NCI-H1436 (cell line): ENCODE measurements around the gene CDK14.

Source experiments
- DNase-seq: peaks from one replicate; lab custom pipeline; 2025; lab: John Stamatoyannopoulos, UW

The CDK14 gene

DNA sequence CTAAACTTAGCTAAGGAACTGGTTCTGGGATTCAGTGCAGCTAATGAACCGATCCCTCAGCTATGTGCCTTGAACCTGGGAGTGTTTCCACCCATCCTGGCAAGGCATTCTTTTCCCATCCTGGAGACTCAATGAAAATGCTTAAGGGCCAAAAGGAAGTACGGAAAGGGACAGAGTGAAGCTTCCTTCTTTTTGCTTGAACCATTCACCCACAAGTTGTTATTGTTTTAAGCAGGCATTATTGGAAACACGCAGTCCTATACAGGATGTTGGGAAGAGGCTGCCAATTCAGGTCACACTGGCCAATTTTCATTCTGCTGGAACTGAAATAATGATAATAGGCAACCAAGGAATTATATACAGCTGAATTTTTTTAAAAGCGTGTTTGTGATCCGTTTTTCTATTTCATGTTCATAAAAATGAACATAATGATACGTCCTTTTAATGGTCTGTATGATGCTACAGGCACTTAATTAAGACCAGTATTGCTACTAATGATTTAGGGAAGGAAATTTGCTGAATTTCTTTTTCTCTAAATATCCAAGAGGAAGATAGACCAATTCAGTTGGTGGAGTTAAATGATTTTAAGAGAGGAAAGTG is 610.3 kb downstream of the CDK14 start:
- DNase-seq, result no peak

DNA sequence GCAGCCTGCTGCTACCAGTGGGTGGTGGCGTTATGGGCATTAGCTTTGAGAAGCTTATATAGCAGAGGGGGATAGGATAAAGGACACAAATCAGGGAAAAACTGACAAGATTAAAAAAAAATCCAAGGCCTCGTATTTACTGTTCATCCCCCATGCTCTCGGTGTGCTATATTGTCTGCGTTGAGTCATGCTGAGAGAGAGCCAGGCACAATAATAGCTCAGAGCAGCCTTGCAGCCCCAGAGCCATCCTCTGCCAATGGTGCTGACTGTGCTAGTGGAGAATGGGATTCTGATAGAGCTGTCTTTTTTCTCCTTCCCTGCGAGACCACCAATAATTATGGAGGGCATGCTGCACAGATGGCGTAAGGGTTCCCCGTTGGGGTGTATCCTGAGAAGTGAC is 616.5 kb downstream of the CDK14 start:
- no peak for DNase-seq

GRCh38 chr7:91226411-91226810 is 630.3 kb downstream of the CDK14 start:
- no peak for DNase-seq

GRCh38 chr7:91228327-91228726 is 632.2 kb downstream of the CDK14 start:
- no peak for DNase-seq

DNA sequence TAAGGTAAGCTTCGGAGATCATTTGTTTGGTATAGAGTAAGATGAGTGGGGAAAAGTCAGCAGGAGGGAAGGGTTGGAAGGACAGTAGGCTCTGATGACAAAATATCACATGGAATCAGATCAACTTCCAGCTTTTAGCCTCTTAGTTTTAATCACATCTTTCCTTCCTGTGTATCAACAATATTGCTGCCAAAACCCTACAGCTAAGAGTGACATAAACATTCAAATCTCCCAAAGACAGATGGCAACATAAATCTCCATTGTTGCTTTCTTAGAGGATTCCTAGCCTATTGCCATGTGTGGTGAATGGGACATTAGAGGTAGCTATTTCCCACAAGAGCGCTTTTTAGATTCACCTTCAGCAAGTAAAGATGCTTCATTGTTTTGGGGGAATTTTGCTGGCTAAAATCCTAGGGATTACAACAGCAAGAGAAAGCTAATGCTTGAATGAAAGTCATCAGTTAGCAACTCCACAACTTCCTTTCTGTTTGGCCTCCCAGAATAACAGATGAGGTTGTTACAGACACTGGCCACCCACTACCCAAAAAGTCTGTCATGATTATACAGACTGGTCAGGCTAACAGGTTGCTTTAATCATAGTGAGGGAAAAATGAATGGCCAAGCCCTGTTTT is 632.9 kb downstream of the CDK14 start:
- no peak for DNase-seq

DNA sequence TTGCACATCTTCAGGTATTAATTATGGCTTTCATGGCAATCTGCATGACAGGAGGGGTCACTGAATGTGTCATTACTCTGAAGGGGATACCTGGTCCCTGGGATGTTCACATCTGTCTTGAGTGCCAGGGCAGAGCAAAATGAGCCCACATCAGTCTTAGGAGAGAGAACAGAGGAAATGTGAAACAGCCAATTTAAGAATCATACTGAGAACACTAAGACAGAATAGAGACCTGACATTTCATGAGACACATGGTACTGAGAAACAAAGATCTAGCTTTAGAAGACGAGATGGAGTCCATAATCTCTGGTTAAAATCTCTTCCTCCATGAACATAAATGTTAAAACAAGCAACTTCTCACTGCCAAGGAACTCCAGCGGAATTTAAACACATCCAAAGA is 634.0 kb downstream of the CDK14 start:
- no peak for DNase-seq

DNA sequence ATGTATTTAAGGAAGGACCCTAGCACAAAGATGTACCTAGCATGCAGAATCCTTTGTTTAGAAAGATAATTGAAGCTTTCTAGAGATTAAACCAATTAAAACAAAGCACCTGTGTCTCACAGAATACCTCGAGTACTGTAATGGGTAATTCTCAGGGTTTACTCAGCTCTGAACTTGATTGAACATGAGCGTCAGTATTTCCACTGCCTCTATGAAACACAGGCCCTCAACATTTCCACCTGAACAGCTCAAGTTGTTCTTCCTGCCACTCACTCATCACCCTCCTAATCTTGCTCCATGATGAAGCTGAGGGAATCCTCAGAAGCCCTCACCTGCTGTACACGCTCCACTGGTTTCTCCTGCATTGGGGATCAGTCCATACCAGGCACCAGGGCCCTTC is 634.4 kb downstream of the CDK14 start:
- peak; percentile 9 for DNase-seq

- DNase-seq, result no peak
Observed at GRCh38 chr7:91233212-91233611, 637.1 kb downstream of the CDK14 start.

DNA sequence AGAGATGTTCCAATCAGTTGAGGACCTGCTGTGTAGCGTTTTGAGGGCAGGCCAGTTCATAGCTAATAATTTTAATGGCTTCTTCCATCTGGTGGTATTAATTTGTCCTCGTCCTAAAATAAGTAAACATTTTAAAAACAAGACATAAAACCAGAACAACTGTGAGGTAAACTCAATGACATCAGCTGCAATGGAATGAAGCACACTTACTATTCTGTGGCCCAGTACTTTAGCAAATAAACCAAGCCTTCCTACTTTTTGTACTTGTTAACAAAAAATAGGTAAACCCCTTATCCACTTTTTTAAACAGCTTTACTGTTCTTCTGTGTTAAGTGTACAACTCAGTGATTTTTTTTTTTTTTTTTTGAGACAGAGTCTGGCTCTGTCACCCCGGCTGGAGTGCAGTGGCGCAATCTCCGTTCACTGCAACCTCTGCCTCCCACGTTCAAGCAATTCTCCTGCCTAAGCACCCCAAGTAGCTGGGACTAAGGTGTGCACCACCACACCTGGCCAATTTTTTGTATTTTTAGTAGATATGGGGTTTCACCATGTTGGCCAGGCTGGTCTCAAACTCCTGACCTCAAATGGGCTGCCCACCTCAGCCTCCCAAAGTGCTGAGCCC is 639.2 kb downstream of the CDK14 start:
- no peak for DNase-seq

DNA sequence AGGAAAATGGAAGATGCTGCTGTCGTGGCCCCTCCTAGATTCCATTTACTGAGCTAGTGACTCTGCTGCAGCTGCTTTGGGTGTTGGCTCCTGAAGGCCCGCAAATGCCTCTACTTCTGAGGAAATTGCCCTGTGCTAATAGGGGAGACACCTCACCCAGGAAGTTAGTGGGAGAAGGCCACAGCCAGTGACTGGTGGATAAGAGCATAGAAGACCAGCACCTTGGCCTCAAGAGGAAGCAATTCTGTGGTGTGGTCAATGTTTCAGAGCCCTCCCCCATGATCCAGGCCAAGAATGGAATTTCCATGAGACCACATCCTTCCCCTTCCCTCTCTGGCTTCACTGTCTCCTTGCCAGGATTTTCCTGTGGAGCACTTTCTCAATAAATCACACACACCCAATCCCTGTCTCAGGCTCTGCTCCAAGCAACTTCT is 643.1 kb downstream of the CDK14 start:
- DNase-seq, result no peak

DNA sequence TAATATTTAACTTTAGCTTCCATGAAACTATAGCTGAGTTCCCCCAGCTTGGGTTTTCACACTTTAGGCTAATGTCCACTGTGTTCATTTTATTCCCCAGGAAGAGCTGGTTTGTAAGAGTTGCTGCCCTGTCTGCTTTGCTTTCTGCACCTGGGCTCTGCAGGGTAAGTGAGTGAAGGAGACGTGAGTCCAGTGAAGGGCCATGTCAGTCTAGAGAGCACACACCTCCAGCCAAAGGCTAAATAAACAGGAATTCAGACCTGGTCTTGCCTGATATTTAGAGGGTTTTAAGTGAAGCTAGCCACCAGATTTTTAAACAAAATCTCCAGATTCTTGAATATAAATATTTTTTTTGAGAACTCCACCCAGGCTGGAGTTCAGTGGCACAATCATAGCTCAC is 643.7 kb downstream of the CDK14 start:
- DNase-seq, result no peak

GRCh38 chr7:91240376-91240941 is 644.3 kb downstream of the CDK14 start:
- no peak for DNase-seq

DNA sequence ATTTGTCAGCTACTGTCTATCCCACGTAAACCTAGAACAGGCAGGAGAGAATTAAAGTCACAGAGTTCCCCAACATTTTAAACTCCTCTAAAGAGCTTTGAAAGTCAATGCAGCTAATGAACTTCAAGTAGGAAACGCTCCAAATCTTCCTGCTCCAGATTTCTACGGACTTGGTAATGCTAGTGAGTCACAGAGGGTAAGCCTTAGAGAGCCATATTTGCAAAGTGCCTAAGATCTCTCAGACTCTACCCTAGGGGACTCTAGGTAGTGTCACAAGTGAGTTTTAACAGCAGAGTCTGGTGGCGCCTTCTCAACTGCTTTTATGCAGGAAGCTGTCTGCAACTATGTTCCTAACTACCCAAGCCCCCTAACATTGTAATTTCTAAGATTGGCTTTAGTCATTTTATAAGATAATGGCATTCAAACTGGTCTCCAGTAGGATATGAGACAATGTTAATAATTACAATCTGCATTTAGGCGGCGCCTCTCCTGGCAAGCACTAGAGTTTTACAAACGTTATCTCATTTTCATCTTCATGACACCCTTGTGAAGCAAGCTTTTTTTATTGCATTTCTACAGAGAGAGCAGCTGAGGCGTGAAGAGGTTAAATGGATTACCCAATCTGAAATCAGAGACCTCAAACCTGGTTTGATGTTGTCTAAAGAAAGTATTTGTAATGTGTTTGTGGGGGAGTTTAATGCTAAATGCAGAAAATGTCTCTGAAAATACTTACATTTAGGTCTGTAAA is 646.1 kb downstream of the CDK14 start:
- no peak for DNase-seq

GRCh38 chr7:91243591-91244301 is 647.6 kb downstream of the CDK14 start:
- no peak for DNase-seq

DNA sequence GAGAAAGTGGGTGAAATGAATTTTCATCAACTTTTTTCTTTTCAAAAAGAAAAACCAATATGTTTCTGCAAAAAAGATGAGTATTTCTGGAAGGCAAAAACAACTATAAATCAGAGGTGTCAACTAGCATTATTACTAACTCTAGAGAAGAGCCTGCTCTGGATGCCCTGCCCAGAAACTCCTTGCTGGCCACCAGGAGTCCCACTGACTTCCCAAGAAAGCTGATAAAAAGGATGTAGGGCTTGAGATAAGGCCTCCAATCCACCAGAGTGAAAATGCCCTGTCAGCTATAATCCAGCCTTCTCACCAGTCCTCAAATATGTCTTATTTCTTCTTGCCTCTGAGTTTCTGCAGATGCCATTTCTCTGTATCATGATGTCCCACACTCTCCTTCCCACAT is 651.4 kb downstream of the CDK14 start:
- no peak for DNase-seq

DNA sequence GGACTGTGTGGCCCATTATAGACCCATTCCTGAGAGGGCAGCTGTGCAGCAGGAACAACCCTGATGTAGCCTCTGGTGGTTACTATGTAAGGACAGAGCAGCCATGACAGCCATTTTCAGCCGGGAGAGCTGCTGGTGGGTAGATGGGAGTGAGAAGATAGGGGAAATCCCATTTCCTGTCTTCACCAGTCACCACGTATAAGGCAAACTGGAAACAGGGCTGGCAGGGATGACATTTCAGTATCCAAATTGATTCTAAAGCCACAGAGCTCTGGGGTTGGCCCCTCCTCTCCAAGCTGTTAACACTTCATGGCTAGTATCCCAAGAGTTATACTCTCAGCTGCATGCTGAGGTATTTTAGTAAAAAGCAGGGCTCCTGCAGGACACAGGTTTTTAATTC is 652.9 kb downstream of the CDK14 start:
- DNase-seq, result no peak

DNA sequence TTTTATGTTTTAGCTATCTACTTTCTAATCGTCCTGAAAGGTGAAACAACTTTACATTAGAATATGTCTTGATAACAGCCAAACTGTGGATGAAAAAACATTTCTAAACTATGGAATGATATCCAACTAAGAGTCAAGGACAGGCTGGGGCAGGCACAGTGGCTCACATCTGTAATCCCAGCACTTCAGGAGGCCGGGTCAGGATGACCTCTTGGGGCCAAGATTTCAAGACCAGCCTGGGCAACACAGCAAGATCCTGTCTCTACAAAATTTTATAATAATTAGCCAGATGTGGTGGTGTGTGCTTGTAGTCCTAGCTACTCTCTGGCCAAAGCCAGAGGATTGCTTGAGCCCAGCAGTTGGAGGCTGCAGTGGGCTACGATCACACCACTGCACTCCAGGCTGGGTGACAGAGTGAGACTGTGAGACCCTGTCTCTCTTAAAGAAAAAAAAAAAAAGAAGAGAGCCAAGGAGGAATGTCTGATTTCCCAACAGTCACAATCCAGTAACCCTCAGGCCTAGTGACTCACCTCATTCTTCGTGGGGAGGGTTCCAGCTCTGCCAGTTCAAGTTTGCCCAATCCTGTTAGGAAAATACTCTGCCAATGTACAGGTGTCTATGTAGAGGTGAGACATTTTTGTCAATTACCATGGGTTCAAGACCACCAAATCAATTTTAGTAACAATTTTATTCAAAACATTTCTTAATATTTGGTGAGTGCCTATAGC is 653.5 kb downstream of the CDK14 start:
- no peak for DNase-seq

DNA sequence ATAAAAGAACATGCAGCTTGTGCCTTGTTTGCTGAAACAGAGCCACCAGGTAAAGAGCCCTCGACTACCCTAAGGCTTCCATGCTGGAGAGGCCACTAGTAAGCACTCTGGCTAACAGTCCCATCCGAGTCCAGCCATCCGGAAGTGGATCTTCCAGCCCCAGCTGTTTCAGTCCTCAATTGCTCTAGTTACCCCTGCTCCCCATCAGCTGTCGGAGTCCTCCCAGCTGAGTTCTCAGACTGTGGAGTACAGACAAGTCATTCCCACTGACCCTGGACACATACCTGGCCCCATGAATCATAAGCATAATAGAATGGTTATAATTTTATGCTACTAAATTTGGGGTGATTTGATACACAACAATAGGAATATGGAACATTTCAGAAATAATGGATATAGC is 654.6 kb downstream of the CDK14 start:
- no peak for DNase-seq

GRCh38 chr7:91251877-91252276 is 655.8 kb downstream of the CDK14 start:
- no peak for DNase-seq
